DOHH2 (cell line): ENCODE data around the gene TAF6.

ENCODE experiments used
- EZH2phosphoT487 ChIP-seq: fragments of 200-600 bp; sonication (generic); IDR thresholded peaks from 2 replicates; pipeline ENCODE4 v1.6.1; 2017; ENCODE audit warnings: borderline replicate concordance, mild to moderate bottlenecking, antibody characterized with exemption, low read length, moderate library complexity, mixed read lengths
- TF ChIP-seq, protein P1 (sequence below): fragments of 200-600 bp; sonication (generic); IDR thresholded peaks from one replicate; pipeline ENCODE4 v1.5.1; 2014; ENCODE audit warnings: antibody characterized with exemption, mild to moderate bottlenecking, low read depth, low read length; ENCODE audit not compliant: poor library complexity, severe bottlenecking

DNA sequence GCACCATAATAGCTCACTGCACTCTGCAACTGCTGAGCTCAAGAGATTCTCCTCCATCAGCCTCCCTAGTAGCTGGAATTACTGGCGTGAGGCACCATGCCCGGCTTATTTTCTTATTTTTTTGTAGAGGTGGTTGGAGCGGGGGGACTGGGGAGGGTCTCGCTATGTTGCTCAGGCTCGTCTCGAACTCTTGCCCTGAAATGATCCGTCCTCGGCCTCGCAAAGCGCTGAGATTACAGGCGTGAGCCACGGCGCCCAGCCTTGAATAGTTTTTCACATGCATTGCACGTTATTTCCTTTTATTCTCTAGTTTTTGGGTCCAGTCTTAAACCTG is 29.0 kb upstream of the TAF6 start:
- TF ChIP-seq, protein P1, sequence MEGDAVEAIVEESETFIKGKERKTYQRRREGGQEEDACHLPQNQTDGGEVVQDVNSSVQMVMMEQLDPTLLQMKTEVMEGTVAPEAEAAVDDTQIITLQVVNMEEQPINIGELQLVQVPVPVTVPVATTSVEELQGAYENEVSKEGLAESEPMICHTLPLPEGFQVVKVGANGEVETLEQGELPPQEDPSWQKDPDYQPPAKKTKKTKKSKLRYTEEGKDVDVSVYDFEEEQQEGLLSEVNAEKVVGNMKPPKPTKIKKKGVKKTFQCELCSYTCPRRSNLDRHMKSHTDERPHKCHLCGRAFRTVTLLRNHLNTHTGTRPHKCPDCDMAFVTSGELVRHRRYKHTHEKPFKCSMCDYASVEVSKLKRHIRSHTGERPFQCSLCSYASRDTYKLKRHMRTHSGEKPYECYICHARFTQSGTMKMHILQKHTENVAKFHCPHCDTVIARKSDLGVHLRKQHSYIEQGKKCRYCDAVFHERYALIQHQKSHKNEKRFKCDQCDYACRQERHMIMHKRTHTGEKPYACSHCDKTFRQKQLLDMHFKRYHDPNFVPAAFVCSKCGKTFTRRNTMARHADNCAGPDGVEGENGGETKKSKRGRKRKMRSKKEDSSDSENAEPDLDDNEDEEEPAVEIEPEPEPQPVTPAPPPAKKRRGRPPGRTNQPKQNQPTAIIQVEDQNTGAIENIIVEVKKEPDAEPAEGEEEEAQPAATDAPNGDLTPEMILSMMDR = no peak
- TF ChIP-seq EZH2phosphoT487 = no peak
